GM12878 (cell line): ENCODE results near the gene SHD. TPM values are rescaled to one million over a fixed set of nuclear protein-coding genes. Genes with fewer than 3 reads are reported as not detected.
A peak's percentile ranks its signal among the peaks of the same experiment; 100 is the strongest.
"Not testable (repeated sequence)": the region's sequence is repeated elsewhere in the genome, so short reads cannot be mapped to it uniquely, and the experiment has no call there.

Source experiments
- ATAC-seq: fragments of 200-7000 bp; cut with Tn5 transposase; 3 replicates; pipeline ENCODE4 v1.9.1; 2020; ENCODE audit warnings: mild to moderate bottlenecking, moderate library complexity
- BruUV-seq: library from RNA; stranded (reverse); fragments of 400-500 nt; replicated peaks from 2 replicates; lab custom pipeline; 2021; lab: Mats Ljungman, UMichigan
- CTCF ChIA-PET: fragments of 300-600 bp; sonication (Branson Sonifier 250); formaldehyde crosslinking; extraction: SDS; loops from one replicate; lab custom pipeline; 2021; ENCODE audit warnings: inconsistent platforms; lab: Yijun Ruan, JAX
- POLR2A ChIA-PET: fragments of 350-600 bp; formaldehyde crosslinking; extraction: SDS; loops from one replicate; lab custom pipeline; 2021; ENCODE audit warnings: inconsistent platforms; lab: Charles Lee
- RAD21 ChIA-PET: fragments of 300-600 bp; sonication (Branson Sonifier 250); formaldehyde crosslinking; loops from one replicate; lab custom pipeline; 2023; ENCODE audit warnings: antibody characterized with exemption; ENCODE audit not compliant: unreplicated experiment; lab: Charles Lee
- SMC1A ChIA-PET: fragments of 300-600 bp; sonication (Branson Sonifier 250); formaldehyde crosslinking; loops from one replicate; lab custom pipeline; 2023; ENCODE audit not compliant: unreplicated experiment, uncharacterized antibody; lab: Charles Lee
- DNase-seq: peaks from one replicate; pipeline ENCODE4 v3.0.0-alpha.2; 2011; ENCODE audit warnings: low read depth, low spot score
- FAIRE-seq: peaks from 3 replicates; lab custom pipeline; 2011; peaks lifted over from hg19 to GRCh38; lab: Jason Lieb, UNC
- H2AFZ ChIP-seq: 2 replicates; pipeline ENCODE4 v1.6.0; 2011; ENCODE audit warnings: low read depth, low read length, control low read depth; ENCODE audit not compliant: control insufficient read depth
- H3K27ac ChIP-seq: 2 replicates; pipeline ENCODE4 v1.5.1; 2011; ENCODE audit warnings: control low read depth; ENCODE audit not compliant: control insufficient read depth, insufficient read depth
- H3K27me3 ChIP-seq, 2 experiments: replicated peaks in 1 of 2; 2 replicates each; pipeline versions ENCODE4 v1.6.0 to v1.6.1; 2011; ENCODE audit warnings: low read length in 1 of 2; ENCODE audit not compliant: control insufficient read depth in 2 of 2, insufficient read depth in 2 of 2
- H3K36me3 ChIP-seq, 2 experiments: 2 replicates each; pipeline ENCODE4 v1.5.1; 2011; ENCODE audit warnings: low read length in 1 of 2; ENCODE audit not compliant: control insufficient read depth in 2 of 2, insufficient read depth in 2 of 2
- H3K4me1 ChIP-seq: 2 replicates; pipeline ENCODE4 v1.6.1; 2011; ENCODE audit warnings: mild to moderate bottlenecking, low read length, moderate library complexity, mixed read lengths; ENCODE audit not compliant: control insufficient read depth, insufficient read depth
- H3K4me2 ChIP-seq: 2 replicates; pipeline ENCODE4 v1.6.0; 2011; ENCODE audit warnings: control low read depth; ENCODE audit not compliant: control insufficient read depth, insufficient read depth
- H3K4me3 ChIP-seq: fragments of 200-600 bp; sonication (generic); 2 replicates; pipeline ENCODE4 v1.5.1; 2016
- H3K79me2 ChIP-seq: 2 replicates; pipeline ENCODE4 v1.6.0; 2011; ENCODE audit warnings: low read length; ENCODE audit not compliant: control insufficient read depth, insufficient read depth
- H3K9ac ChIP-seq: 2 replicates; pipeline ENCODE4 v1.8.0; 2011; ENCODE audit warnings: low read length, control low read depth, mixed read lengths; ENCODE audit not compliant: control insufficient read depth, insufficient read depth
- H3K9me3 ChIP-seq: replicated peaks from 3 replicates; pipeline ENCODE4 v1.5.1; 2011; ENCODE audit warnings: mild to moderate bottlenecking, low read length; ENCODE audit not compliant: control insufficient read depth, insufficient read depth
- H4K20me1 ChIP-seq: 2 replicates; pipeline ENCODE4 v1.6.0; 2011; ENCODE audit not compliant: control insufficient read depth, insufficient read depth
- ESRRA ChIP-seq: IDR thresholded peaks from 2 replicates; pipeline ENCODE4 v1.6.1; 2012; ENCODE audit warnings: mild to moderate bottlenecking, low read length, improper control_type of control experiment
- POLR2A ChIP-seq: IDR thresholded peaks from 2 replicates; pipeline ENCODE4 v1.6.1; 2011; ENCODE audit warnings: low read depth, mild to moderate bottlenecking, low read length
- ZBTB33 ChIP-seq: fragments of 450-650 bp; IDR thresholded peaks from 2 replicates; pipeline ENCODE4 v1.6.1; 2017; ENCODE audit warnings: mild to moderate bottlenecking
- WGBS: methylation state at CpG from one replicate; pipeline ENCODE4 v1.1.6; 2016; ENCODE audit warnings: low lambda C conversion rate; ENCODE audit not compliant: insufficient replicate concordance, insufficient coverage; ENCODE audit errors: missing lambda C conversion rate; 5-methylcytosine and 5-hydroxymethylcytosine counted together
- in situ Hi-C: fragments of 300-500 bp; cut with MboI; formaldehyde crosslinking; loops from 9 replicates; pipeline ENCODE4 v1.14.3; 2018; ENCODE audit warnings: mixed read lengths
- intact Hi-C: fragments of 100-400 bp; cut with micrococcal nuclease; formaldehyde crosslinking; loops from one replicate; pipeline ENCODE4 v1.14.2; 2022; ENCODE audit not compliant: unreplicated experiment
- polyA plus RNA-seq, 11 experiments: library from polyadenylated mRNA; depleted of rRNA in 4 of 11; unstranded in 6 of 11; stranded (reverse) in 5 of 11; fragments of >200 nt; fragmentation: Nextera tagmentation in 4 of 11; fragmentation: Illumina TruSeq in 1 of 11; extraction: Ambion mirVana in 4 of 11; extraction: Trizol in 1 of 11; gene quantifications; 1 replicate in 1 of 11; 2 replicates in 10 of 11; pipeline versions ENCODE4 v1.2.1 to v1.2.3, GENCODE V29; 2011 to 2016; ENCODE audit warnings: inconsistent platforms in 2 of 11, missing spikeins in 2 of 11, low read depth in 1 of 11
- total RNA-seq, 4 experiments: library from RNA; depleted of rRNA in 3 of 4; stranded (reverse); fragments of >200 nt in 3 of 4; fragmentation: Illumina TruSeq in 1 of 4; extraction: Trizol in 1 of 4; gene quantifications; 2 replicates each; pipeline versions ENCODE4 v1.2.1 to v1.2.3, GENCODE V29; 2013 to 2021

Gene SHD
- total and polyA plus RNA-seq, 10 of the 15 experiments (the other 5 are each of a cell fraction or from before 2014, with no cell fraction given): 0.09 TPM; not detected in 9

- POLR2A ChIA-PET: no interaction called here
- FAIRE-seq (no peak), ATAC-seq (no peak), DNase-seq (no peak)
- Histone ChIP-seq H3K27ac (no peak overlapping the region), H3K4me3 (no peak overlapping the region), H3K79me2 (no peaks in the 10 kb centered on the region), H3K36me3 (peaks cover 5 to 9% of the 10 kb centered on the region in 2 experiments), H3K27me3 (no peaks in the 10 kb centered on the region), H2AFZ (no peak overlapping the region), H3K9ac (no peak overlapping the region), H3K9me3 (peaks cover 2% of the 10 kb centered on the region; the same call in 1 of the 3 replicates), H3K4me2 (no peak overlapping the region), H4K20me1 (no peaks in the 10 kb centered on the region), H3K4me1 (no peaks in the 10 kb centered on the region)
- intact Hi-C loops: no loop called here
- in situ Hi-C loops: no loop called here
- WGBS: 91% methylated on average over 7 of the region's 10 CpGs
- no TSS peak for BruUV-seq
- RAD21 ChIA-PET: no interaction called here
- TF ChIP-seq ZBTB33 (no peak), POLR2A (0 out of 2 replicates have a peak, but pooled peaks have one; percentile 9), ESRRA (no peak)
- SMC1A ChIA-PET: no interaction called here
- CTCF ChIA-PET: interaction anchor here (0.6 to 1.6 kb wide), 2 partner anchors 77 to 253 kb away, joined by 3 to 4 read pairs; no protein-coding TSS in a partner anchor
Measured at GRCh38 chr19:4272894-4273293, 6.2 kb upstream of the SHD start.

GRCh38 chr19:4274321-4274686 lies 4.8 kb upstream of the SHD start:
- 73% methylated on average over 4 of the region's 6 CpGs for WGBS
- BruUV-seq, H3K27me3 ChIP-seq, POLR2A ChIA-PET, intact Hi-C loops, H3K9ac ChIP-seq, SMC1A ChIA-PET, H2AFZ ChIP-seq, H3K4me3 ChIP-seq, H3K36me3 ChIP-seq, H3K27ac ChIP-seq, H3K9me3 ChIP-seq, H3K4me2 ChIP-seq, ATAC-seq, H3K79me2 ChIP-seq, FAIRE-seq, DNase-seq, in situ Hi-C loops, H3K4me1 ChIP-seq, H4K20me1 ChIP-seq: not testable (repeated sequence)
- ChIA-PET CTCF (interaction anchor here (0.6 kb wide), 1 partner anchor 142 kb away, joined by 3 read pairs; no protein-coding TSS in a partner anchor), RAD21 (interaction anchor here (0.7 kb wide), 1 partner anchor 68 kb away, joined by 3 read pairs; no protein-coding TSS in a partner anchor)
